Peyer's patch (tissue), 4 donors: ENCODE results near the gene MAEL.

Experiments used
- POLR2A ChIP-seq, 2 donors: fragments of 450-650 bp; IDR thresholded peaks; one replicate each; pipeline ENCODE4 v1.5.1; 2017; ENCODE audit warnings: antibody characterized with exemption in 2 of 2, mild to moderate bottlenecking in 2 of 2, moderate library complexity in 2 of 2
- TF ChIP-seq, protein P1 (sequence below), 6 experiments: fragments of 450-650 bp in 4 of 6; fragments of 200-600 bp in 2 of 6; sonication (generic) in 1 of 6; IDR thresholded peaks; one replicate each; pipeline ENCODE4 v1.5.1; 2017 to 2019; ENCODE audit warnings: antibody characterized with exemption in 6 of 6, mild to moderate bottlenecking in 3 of 6, moderate library complexity in 1 of 6

DNA sequence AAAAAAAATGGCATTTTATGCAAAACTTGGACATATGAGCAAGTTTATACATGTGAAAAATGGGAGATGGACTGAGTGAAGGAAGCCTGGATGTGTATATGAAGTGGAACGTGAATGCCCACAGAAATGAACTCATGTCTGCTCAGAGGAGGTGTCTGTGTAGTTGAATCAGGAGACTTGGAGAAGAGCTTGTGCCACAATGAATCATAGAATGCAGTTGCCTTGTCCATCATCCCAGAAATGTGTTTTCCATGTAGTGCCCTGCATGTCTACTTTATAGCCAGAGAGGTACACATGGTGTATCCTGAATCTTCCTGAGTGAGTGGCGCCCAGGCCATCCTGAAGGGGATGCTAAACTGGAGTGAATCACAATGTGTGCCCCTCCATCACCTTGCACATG lies 11.1 kb upstream of the MAEL start:
- TF ChIP-seq, protein P1, sequence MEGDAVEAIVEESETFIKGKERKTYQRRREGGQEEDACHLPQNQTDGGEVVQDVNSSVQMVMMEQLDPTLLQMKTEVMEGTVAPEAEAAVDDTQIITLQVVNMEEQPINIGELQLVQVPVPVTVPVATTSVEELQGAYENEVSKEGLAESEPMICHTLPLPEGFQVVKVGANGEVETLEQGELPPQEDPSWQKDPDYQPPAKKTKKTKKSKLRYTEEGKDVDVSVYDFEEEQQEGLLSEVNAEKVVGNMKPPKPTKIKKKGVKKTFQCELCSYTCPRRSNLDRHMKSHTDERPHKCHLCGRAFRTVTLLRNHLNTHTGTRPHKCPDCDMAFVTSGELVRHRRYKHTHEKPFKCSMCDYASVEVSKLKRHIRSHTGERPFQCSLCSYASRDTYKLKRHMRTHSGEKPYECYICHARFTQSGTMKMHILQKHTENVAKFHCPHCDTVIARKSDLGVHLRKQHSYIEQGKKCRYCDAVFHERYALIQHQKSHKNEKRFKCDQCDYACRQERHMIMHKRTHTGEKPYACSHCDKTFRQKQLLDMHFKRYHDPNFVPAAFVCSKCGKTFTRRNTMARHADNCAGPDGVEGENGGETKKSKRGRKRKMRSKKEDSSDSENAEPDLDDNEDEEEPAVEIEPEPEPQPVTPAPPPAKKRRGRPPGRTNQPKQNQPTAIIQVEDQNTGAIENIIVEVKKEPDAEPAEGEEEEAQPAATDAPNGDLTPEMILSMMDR (IDR thresholded peaks at IDR 0.05) = no peak
- no peak for TF ChIP-seq POLR2A (IDR thresholded peaks at IDR 0.05)
